SK-N-SH treated with all-trans-retinoic acid at 6 μM for 48 hours (cell line): ENCODE data around the gene OLR1.

Experiments
- ATAC-seq: fragments of 200-7000 bp; cut with Tn5 transposase; 3 replicates; pipeline ENCODE4 v1.9.1; 2020; ENCODE audit warnings: mild to moderate bottlenecking, moderate library complexity
- CSRNP3 ChIP-seq: fragments of 250-450 bp; sonication (Bioruptor Pico); IDR thresholded peaks from 2 replicates; pipeline ENCODE4 v1.5.1; 2021; ENCODE audit warnings: mild to moderate bottlenecking, moderate library complexity
- ESRRG ChIP-seq: fragments of 250-450 bp; sonication (Bioruptor Pico); IDR thresholded peaks from 2 replicates; pipeline ENCODE4 v1.6.1; 2021; ENCODE audit warnings: mild to moderate bottlenecking
- GLIS3 ChIP-seq: fragments of 250-450 bp; sonication (Bioruptor Pico); IDR thresholded peaks from 2 replicates; pipeline ENCODE4 v1.5.0; 2020; ENCODE audit warnings: mild to moderate bottlenecking, moderate library complexity
- ISL1 ChIP-seq: fragments of 250-450 bp; sonication (Bioruptor Pico); IDR thresholded peaks from 2 replicates; pipeline ENCODE4 v2.1.2; 2022; ENCODE audit warnings: mild to moderate bottlenecking, moderate library complexity
- OSR1 ChIP-seq: fragments of 250-450 bp; sonication (Bioruptor Pico); IDR thresholded peaks from 2 replicates; pipeline ENCODE4 v1.8.0; 2022; ENCODE audit warnings: moderate library complexity, mild to moderate bottlenecking, inconsistent platforms
- PPARA ChIP-seq: fragments of 250-450 bp; sonication (Bioruptor Pico); IDR thresholded peaks from 2 replicates; pipeline ENCODE4 v1.5.0; 2020; ENCODE audit warnings: mild to moderate bottlenecking, borderline replicate concordance
- RARB ChIP-seq: fragments of 250-450 bp; sonication (Bioruptor Pico); IDR thresholded peaks from 2 replicates; pipeline ENCODE4 v1.8.0; 2021; ENCODE audit warnings: mild to moderate bottlenecking, moderate library complexity
- SNAI2 ChIP-seq: fragments of 250-450 bp; sonication (Bioruptor Pico); IDR thresholded peaks from 2 replicates; pipeline ENCODE4 v1.5.0; 2020; ENCODE audit warnings: mild to moderate bottlenecking, moderate library complexity
- TCF4 ChIP-seq: fragments of 250-450 bp; sonication (Bioruptor Pico); IDR thresholded peaks from 2 replicates; pipeline ENCODE4 v1.8.0; 2021; ENCODE audit warnings: mild to moderate bottlenecking, moderate library complexity, borderline replicate concordance
- TOX ChIP-seq: fragments of 250-450 bp; sonication (Bioruptor Pico); IDR thresholded peaks from 2 replicates; pipeline ENCODE4 v1.8.0; 2021; ENCODE audit warnings: mild to moderate bottlenecking, moderate library complexity, borderline replicate concordance
- TSHZ2 ChIP-seq: fragments of 250-450 bp; sonication (Bioruptor Pico); IDR thresholded peaks from 2 replicates; pipeline ENCODE4 v1.5.0; 2020; ENCODE audit warnings: mild to moderate bottlenecking, moderate library complexity
- ZC3H10 ChIP-seq: fragments of 250-450 bp; sonication (Bioruptor Pico); IDR thresholded peaks from 2 replicates; pipeline ENCODE4 v1.5.1; 2021; ENCODE audit warnings: mild to moderate bottlenecking, moderate library complexity
- ZFP30 ChIP-seq: fragments of 450-650 bp; formaldehyde crosslinking; IDR thresholded peaks from 2 replicates; pipeline ENCODE4 v1.5.0; 2022; ENCODE audit warnings: mild to moderate bottlenecking, moderate library complexity
- ZNF70 ChIP-seq: fragments of 450-650 bp; formaldehyde crosslinking; IDR thresholded peaks from 2 replicates; pipeline ENCODE4 v1.5.0; 2020; ENCODE audit warnings: mild to moderate bottlenecking, moderate library complexity
- ZNF8 ChIP-seq: fragments of 450-650 bp; formaldehyde crosslinking; IDR thresholded peaks from 2 replicates; pipeline ENCODE4 v1.5.0; 2020; ENCODE audit warnings: mild to moderate bottlenecking, moderate library complexity
- TF ChIP-seq, protein P1 (sequence below): fragments of 250-450 bp; sonication (Bioruptor Pico); IDR thresholded peaks from 2 replicates; pipeline ENCODE4 v1.8.0; 2021; ENCODE audit warnings: low read depth, mild to moderate bottlenecking, moderate library complexity, borderline replicate concordance
- TF ChIP-seq, protein P2 (sequence below): fragments of 250-450 bp; sonication (Bioruptor Pico); IDR thresholded peaks from 2 replicates; pipeline ENCODE4 v1.8.0; 2020; ENCODE audit warnings: mild to moderate bottlenecking, moderate library complexity, borderline replicate concordance

The OLR1 gene

DNA sequence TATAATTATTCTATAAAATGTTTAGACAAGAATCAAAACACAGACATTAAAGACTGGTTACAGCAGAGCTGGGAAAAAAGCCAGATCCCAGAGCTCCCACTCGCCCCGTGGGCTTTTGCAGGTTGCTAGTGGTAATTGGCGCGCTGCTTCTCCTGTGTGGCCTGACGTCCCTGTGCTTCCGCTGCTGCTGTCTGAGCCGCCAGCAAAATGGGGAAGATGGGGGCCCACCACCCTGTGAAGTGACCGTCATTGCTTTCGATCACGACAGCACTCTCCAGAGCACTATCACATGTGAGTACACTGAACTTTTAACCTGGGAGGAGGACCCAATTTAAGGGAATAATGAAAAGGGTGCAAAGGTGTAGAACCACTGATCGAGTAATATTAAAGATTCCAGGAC is 14.4 kb upstream of the OLR1 start:
- ATAC-seq: no peak
- TF ChIP-seq ESRRG (no peak), PPARA (CRISPR knock-in tag) (no peak), TCF4 (CRISPR knock-in tag) (no peak), ISL1 (no peak), ZNF8 (CRISPR knock-in tag) (no peak), OSR1 (CRISPR knock-in tag) (no peak), TOX (no peak), ZFP30 (CRISPR knock-in tag) (no peak), GLIS3 (CRISPR knock-in tag) (no peak), SNAI2 (CRISPR knock-in tag) (no peak), ZNF70 (no peak), TSHZ2 (CRISPR knock-in tag) (no peak), CSRNP3 (CRISPR knock-in tag) (no peak), ZC3H10 (CRISPR knock-in tag) (no peak)
- TF ChIP-seq, protein P1, sequence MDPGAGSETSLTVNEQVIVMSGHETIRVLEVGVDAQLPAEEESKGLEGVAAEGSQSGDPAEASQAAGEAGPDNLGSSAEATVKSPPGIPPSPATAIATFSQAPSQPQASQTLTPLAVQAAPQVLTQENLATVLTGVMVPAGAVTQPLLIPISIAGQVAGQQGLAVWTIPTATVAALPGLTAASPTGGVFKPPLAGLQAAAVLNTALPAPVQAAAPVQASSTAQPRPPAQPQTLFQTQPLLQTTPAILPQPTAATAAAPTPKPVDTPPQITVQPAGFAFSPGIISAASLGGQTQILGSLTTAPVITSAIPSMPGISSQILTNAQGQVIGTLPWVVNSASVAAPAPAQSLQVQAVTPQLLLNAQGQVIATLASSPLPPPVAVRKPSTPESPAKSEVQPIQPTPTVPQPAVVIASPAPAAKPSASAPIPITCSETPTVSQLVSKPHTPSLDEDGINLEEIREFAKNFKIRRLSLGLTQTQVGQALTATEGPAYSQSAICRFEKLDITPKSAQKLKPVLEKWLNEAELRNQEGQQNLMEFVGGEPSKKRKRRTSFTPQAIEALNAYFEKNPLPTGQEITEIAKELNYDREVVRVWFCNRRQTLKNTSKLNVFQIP (CRISPR knock-in tag): no peak

DNA sequence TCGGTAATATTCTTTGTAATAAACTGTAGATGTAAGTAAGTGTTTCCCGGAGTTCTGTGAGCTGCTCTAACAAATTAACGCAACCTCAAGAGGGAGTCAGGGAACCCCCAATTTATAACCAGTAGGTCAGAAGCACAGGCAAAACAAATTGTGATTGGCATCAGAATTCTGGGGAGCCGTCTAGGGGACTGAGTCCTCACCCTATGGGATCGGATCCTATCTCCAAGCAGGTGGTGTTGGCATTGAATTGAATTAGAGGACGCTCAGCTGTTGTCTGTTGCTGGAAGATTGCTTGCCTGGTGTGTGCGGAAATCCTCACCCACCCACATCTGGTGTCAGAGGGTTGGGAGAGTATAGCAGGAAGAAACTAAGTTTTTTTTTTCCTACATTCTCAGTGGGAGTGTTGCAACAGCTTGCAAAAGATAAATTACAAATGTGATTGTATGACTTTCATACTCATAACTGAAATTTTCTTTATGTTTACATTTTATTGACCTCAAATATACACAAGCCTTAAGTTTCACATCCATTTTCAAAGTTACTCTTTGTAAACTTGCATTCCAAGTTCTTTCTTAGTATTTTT is 12.4 kb upstream of the OLR1 start:
- TF ChIP-seq, protein P2, sequence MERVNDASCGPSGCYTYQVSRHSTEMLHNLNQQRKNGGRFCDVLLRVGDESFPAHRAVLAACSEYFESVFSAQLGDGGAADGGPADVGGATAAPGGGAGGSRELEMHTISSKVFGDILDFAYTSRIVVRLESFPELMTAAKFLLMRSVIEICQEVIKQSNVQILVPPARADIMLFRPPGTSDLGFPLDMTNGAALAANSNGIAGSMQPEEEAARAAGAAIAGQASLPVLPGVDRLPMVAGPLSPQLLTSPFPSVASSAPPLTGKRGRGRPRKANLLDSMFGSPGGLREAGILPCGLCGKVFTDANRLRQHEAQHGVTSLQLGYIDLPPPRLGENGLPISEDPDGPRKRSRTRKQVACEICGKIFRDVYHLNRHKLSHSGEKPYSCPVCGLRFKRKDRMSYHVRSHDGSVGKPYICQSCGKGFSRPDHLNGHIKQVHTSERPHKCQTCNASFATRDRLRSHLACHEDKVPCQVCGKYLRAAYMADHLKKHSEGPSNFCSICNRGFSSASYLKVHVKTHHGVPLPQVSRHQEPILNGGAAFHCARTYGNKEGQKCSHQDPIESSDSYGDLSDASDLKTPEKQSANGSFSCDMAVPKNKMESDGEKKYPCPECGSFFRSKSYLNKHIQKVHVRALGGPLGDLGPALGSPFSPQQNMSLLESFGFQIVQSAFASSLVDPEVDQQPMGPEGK (CRISPR knock-in tag): no peak
- TF ChIP-seq RARB (CRISPR knock-in tag) (no peak), OSR1 (CRISPR knock-in tag) (no peak), TSHZ2 (CRISPR knock-in tag) (no peak), GLIS3 (CRISPR knock-in tag) (no peak)
- TF ChIP-seq, protein P1 (CRISPR knock-in tag): no peak
- no peak for ATAC-seq
